NCI-H1417 treated with DMSO at 0.1 percent for 48 hours (cell line): ENCODE measurements around the gene ANKS4B.

Experiments used
- DNase-seq: peaks from one replicate; lab custom pipeline; 2025; lab: John Stamatoyannopoulos, UW

ANKS4B gene

DNA sequence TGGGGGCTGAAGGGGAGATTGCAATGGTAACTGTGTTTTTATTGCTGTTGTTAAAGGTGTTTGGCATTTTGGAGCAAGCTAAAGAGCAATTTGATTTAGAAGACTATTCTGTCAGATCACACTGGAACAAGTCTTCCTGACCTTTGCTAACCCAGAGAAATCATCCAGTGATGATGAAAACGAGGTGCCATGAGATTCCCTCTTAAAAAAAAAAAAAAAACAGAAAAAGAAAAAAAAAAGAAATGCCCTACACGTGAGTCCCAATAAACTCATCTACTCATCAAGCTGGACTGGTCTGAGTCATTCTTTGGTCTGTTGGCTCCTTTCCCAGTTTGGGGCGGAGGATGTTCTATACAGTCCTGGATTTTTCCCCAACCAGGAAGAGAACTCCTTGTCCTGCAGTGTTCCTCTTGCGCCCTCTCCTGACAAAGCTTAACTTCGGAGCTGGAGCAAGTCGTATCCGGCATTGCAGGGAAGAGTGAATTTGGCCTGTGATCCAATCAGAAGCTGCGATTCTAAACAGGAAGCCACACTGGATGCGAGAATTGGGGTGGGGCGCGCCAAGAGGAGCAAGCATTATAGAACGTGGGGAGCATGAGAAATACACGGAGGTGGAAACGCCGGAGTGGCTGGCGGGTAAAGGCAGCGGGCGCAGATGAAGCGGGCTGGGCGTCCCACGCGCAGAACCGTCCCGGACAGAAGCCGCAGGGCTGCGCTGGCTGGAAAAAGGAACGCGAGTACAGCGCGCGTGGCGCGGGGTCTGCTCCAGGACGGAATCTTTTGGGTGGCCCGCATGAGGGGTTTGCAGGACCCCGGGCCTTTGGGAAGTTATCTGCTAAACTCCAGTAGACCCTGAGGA lies 67.0 kb downstream of the ANKS4B start:
- DNase-seq, result peak; percentile 81

DNA sequence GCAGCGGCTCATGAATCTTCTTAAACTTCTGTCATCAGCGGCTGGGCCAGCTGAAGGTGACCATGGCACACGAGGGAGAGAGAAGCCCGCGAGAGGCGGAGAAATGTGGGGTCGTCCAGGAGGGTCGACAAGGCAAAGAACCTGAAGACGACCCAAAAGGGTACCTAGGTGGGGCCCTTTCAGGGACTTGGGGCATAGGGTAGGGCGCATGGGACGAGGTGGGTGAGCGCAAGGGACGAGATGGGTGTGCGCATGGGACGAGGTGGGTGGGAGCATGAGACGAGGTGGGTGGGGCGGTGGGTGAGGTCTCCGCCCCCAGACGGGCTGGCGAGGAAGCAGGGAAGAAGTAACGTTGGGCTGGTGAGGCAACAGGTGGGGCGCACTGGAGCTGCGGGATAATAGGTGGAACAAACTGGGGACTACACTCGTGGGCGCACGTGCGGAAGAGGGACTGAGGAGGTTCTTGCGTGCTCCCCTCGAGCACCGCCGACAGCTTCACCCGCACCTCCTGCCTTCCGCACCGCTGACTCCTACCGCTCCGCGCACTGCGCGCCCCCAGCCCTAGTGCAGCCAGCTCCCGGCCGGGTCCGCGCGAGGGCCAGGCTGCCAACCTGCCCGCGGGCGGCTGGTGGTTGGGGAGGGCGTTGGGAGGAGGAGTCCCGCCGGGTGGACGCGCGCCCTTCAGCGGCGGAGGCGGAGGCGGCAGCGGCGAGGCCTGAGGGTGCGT lies 67.8 kb downstream of the ANKS4B start:
- DNase-seq, result no peak

- DNase-seq, result no peak
Measured at GRCh38 chr16:21301895-21302291, 68.4 kb downstream of the ANKS4B start.

DNA sequence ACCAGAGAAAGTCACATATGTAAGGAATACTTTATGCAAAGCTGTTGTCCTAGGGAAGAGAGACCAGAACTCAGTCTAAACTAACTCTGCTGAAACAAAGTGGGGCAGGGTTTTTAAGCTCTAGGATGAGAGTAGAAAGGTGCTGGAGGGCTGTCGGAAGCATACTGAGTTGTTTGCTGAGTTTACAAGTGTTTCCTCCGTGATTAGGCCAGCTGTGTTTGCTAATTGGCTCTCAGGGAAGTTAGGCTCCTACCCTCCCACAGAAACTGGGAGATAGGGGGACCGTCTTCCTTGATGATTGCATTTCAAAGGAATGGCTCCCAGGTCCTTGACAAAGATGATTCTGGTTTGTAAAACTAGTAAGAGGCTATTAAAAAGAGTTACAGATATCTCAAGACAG lies 69.0 kb downstream of the ANKS4B start:
- no peak for DNase-seq

GRCh38 chr16:21302898-21303528 lies 69.5 kb downstream of the ANKS4B start:
- DNase-seq, result no peak
